PC-9 (cell line): ENCODE results near the gene PIGZ. TPM values are rescaled to one million over a fixed set of nuclear protein-coding genes. Genes with fewer than 3 reads are reported as not detected.

Source experiments
- BruUV-seq: library from RNA; stranded (reverse); fragments of 400-500 nt; replicated peaks from 2 replicates; lab custom pipeline; 2021; lab: Mats Ljungman, UMichigan
- CTCF ChIA-PET: fragments of 300-600 bp; sonication (Branson Sonifier 250); formaldehyde crosslinking; loops from one replicate; lab custom pipeline; 2022; ENCODE audit warnings: antibody characterized with exemption; lab: Charles Lee
- POLR2A ChIA-PET: fragments of 300-600 bp; sonication (Branson Sonifier 250); formaldehyde crosslinking; loops from one replicate; lab custom pipeline; 2022; ENCODE audit warnings: antibody characterized with exemption; ENCODE audit not compliant: unreplicated experiment; lab: Charles Lee
- DNase-seq, 2 experiments: peaks; one replicate each; pipeline versions ENCODE4 v3.0.0 to v3.0.0-alpha.2; 2015 to 2022; ENCODE audit warnings: mixed read lengths in 1 of 2
- H2AFZ ChIP-seq: fragments of 200-600 bp; sonication (generic); 2 replicates; pipeline ENCODE4 v1.8.1; 2017; ENCODE audit warnings: antibody characterized with exemption
- H3F3A ChIP-seq: fragments of 200-600 bp; sonication (generic); 2 replicates; pipeline ENCODE4 v1.8.1; 2017; ENCODE audit warnings: antibody characterized with exemption, mild to moderate bottlenecking, low read depth; ENCODE audit not compliant: insufficient read depth
- H3K27ac ChIP-seq: fragments of 200-600 bp; sonication (generic); 2 replicates; pipeline ENCODE4 v1.6.1; 2016; ENCODE audit warnings: mixed run types
- H3K27me3 ChIP-seq: fragments of 200-600 bp; sonication (generic); 2 replicates; pipeline ENCODE4 v1.6.1; 2016; ENCODE audit warnings: low read depth, mixed run types; ENCODE audit not compliant: insufficient read depth
- H3K36me3 ChIP-seq: fragments of 200-600 bp; sonication (generic); 2 replicates; pipeline ENCODE4 v1.6.1; 2016; ENCODE audit warnings: low read depth, mixed run types
- H3K4me1 ChIP-seq: fragments of 200-600 bp; sonication (generic); replicated peaks from 2 replicates; pipeline ENCODE4 v1.6.1; 2016; ENCODE audit warnings: mixed run types; ENCODE audit not compliant: insufficient read depth
- H3K4me2 ChIP-seq: fragments of 200-600 bp; sonication (generic); 2 replicates; pipeline ENCODE4 v1.6.1; 2017; ENCODE audit warnings: mixed run types
- H3K4me3 ChIP-seq: fragments of 200-600 bp; sonication (generic); 2 replicates; pipeline ENCODE4 v1.6.1; 2016; ENCODE audit warnings: mixed run types
- H3K79me2 ChIP-seq: fragments of 200-600 bp; sonication (generic); 2 replicates; pipeline ENCODE4 v1.6.1; 2017; ENCODE audit warnings: low read depth, mixed run types
- H3K9me2 ChIP-seq: fragments of 200-600 bp; sonication (generic); 2 replicates; pipeline ENCODE4 v1.8.1; 2017; ENCODE audit warnings: mild to moderate bottlenecking; ENCODE audit not compliant: insufficient read depth
- H3K9me3 ChIP-seq: fragments of 200-600 bp; sonication (generic); 2 replicates; pipeline ENCODE4 v1.8.1; 2016; ENCODE audit warnings: low read depth; ENCODE audit not compliant: insufficient read depth
- H4K20me1 ChIP-seq: fragments of 200-600 bp; sonication (generic); 2 replicates; pipeline ENCODE4 v1.8.1; 2017; ENCODE audit not compliant: insufficient read depth
- CTCF ChIP-seq: fragments of 200-600 bp; sonication (generic); conservative IDR thresholded peaks from 2 replicates; pipeline ENCODE4 v1.6.1; 2017; ENCODE audit warnings: mixed run types, antibody characterized with exemption, mild to moderate bottlenecking, moderate library complexity
- EZH2 ChIP-seq: fragments of 200-600 bp; sonication (generic); IDR thresholded peaks from 2 replicates; pipeline ENCODE4 v1.8.0; 2017; ENCODE audit warnings: antibody characterized with exemption, low read depth
- intact Hi-C: fragments of 100-400 bp; cut with micrococcal nuclease; formaldehyde crosslinking; loops from one replicate; pipeline ENCODE4 v1.10.0; 2022; ENCODE audit not compliant: unreplicated experiment
- total RNA-seq: library from RNA; stranded (reverse); gene quantifications from 2 replicates; pipeline ENCODE4 v1.2.3, GENCODE V29; 2021

The PIGZ gene
- total RNA-seq, 1 experiment from 2014 or later = 2.1 TPM

- POLR2A ChIA-PET = no interaction called here
Measured at GRCh38 chr3:196971094-196971698, 2.6 kb upstream of the PIGZ start.

GRCh38 chr3:196970547-196971093 lies 2.0 kb upstream of the PIGZ start:
- H3K9me3 ChIP-seq = no peaks in the 10 kb centered on the region
- TF ChIP-seq EZH2 (no peak), CTCF (no peak)
- no TSS peak for BruUV-seq
- H3K4me1 ChIP-seq = no peaks in the 10 kb centered on the region
- no peak overlapping the region for H3K4me2 ChIP-seq
- no peaks in the 10 kb centered on the region for H3K79me2 ChIP-seq
- H3K27me3 ChIP-seq = peaks cover 22% of the 10 kb centered on the region
- H2AFZ ChIP-seq = no peak overlapping the region
- 0 out of 2 replicates have a peak, but pooled peaks cover 5% of the 10 kb centered on the region for H3F3A ChIP-seq
- CTCF ChIA-PET = interaction anchor here (1.3 kb wide), 1 partner anchor 361 kb away, joined by 7 read pairs; no protein-coding TSS in a partner anchor
- no peaks in the 10 kb centered on the region for H3K9me2 ChIP-seq
- H3K36me3 ChIP-seq = no peaks in the 10 kb centered on the region
- DNase-seq = no peak
- no peak overlapping the region for H3K4me3 ChIP-seq
- POLR2A ChIA-PET = no interaction called here
- intact Hi-C loops = loop anchor here (1.0 kb wide), 3 partner anchors 132 to 434 kb away; no protein-coding TSS in a partner anchor
- H4K20me1 ChIP-seq = no peaks in the 10 kb centered on the region
- H3K27ac ChIP-seq = no peak overlapping the region

More at GRCh38 chr3:196971094-196971698, 2.6 kb upstream of the PIGZ start:
- no peaks in the 10 kb centered on the region for H3K36me3 ChIP-seq
- H3K79me2 ChIP-seq = no peaks in the 10 kb centered on the region
- H3K27ac ChIP-seq = no peak overlapping the region
- no peaks in the 10 kb centered on the region for H3K4me1 ChIP-seq
- intact Hi-C loops = loop anchor here (1.0 kb wide), 2 partner anchors 133 to 435 kb away; no protein-coding TSS in a partner anchor
- no peak for TF ChIP-seq EZH2
- TF ChIP-seq CTCF = peak; percentile 12; the same call in 1 of the 2 replicates
- no TSS peak for BruUV-seq
- no peaks in the 10 kb centered on the region for H4K20me1 ChIP-seq
- CTCF ChIA-PET = interaction anchor here (0.7 kb wide), 1 partner anchor 19 kb away, joined by 3 read pairs; no protein-coding TSS in a partner anchor
- no peaks in the 10 kb centered on the region for H3K9me2 ChIP-seq
- DNase-seq = peak; percentile 30 to 64
- peaks cover 22% of the 10 kb centered on the region for H3K27me3 ChIP-seq
- H3F3A ChIP-seq = 0 out of 2 replicates have a peak, but pooled peaks cover 5% of the 10 kb centered on the region
- H3K4me3 ChIP-seq = no peak overlapping the region
- no peaks in the 10 kb centered on the region for H3K9me3 ChIP-seq
- H3K4me2 ChIP-seq = no peak overlapping the region
- no peak overlapping the region for H2AFZ ChIP-seq

GRCh38 chr3:196969660-196970546 lies 1.3 kb upstream of the PIGZ start:
- TF ChIP-seq CTCF = peak; percentile 72
- peak; percentile 94; the same call in 1 of the 2 replicates for TF ChIP-seq EZH2
- no peaks in the 10 kb centered on the region for H3K4me1 ChIP-seq
- ChIA-PET CTCF (interaction anchor here (0.6 to 1.3 kb wide), 5 partner anchors 9 to 757 kb away, joined by 3 to 7 read pairs (median 3); partner anchors contain the start of gene PAK2), POLR2A (interaction anchor here (0.5 kb wide), 1 partner anchor 57 kb away, joined by 6 read pairs; no protein-coding TSS in a partner anchor)
- peak overlapping the region; percentile 91 for H3K4me2 ChIP-seq
- intact Hi-C loops = loop anchor here (1.0 kb wide), 1 partner anchor 361 kb away; no protein-coding TSS in a partner anchor
- no peaks in the 10 kb centered on the region for H3K9me2 ChIP-seq
- peaks cover 22% of the 10 kb centered on the region for H3K27me3 ChIP-seq
- peak in 1 of 2 experiments; percentile 80 for DNase-seq
- H3K4me3 ChIP-seq = peak overlapping the region; percentile 73; the same call in 1 of the 2 replicates
- H3K79me2 ChIP-seq = no peaks in the 10 kb centered on the region
- no peaks in the 10 kb centered on the region for H3K36me3 ChIP-seq
- 0 out of 2 replicates have a peak, but pooled peaks cover 5% of the 10 kb centered on the region for H3F3A ChIP-seq
- H4K20me1 ChIP-seq = no peaks in the 10 kb centered on the region
- no peaks in the 10 kb centered on the region for H3K9me3 ChIP-seq
- no TSS peak for BruUV-seq
- peak overlapping the region; percentile 99; the same call in 1 of the 2 replicates for H2AFZ ChIP-seq
- H3K27ac ChIP-seq = no peak overlapping the region
